Measurements from ENCODE around the gene MBNL3. TPM values are rescaled to one million over a fixed set of nuclear protein-coding genes. Genes with fewer than 3 reads are reported as not detected.

MBNL3 gene
- polyA plus RNA-seq, 1 of the 3 experiments (the other 2 are of a cell fraction) = 0.21 TPM

- no peak for TF ChIP-seq GATA2 (CRISPR knock-in tag; IDR thresholded peaks at IDR 0.05)
- TF ChIP-seq JUND (IDR thresholded peaks at IDR 0.05) = no peak
- no peak for TF ChIP-seq CTCF (IDR thresholded peaks at IDR 0.05)
- TF ChIP-seq SIN3A (IDR thresholded peaks at IDR 0.05; ENCODE audit: borderline replicate concordance, low read depth, low read length) = no peak
Measured at GRCh38 chrX:132443196-132444135, 45.4 kb downstream of the MBNL3 start (continued).

GRCh38 chrX:132442691-132443090 lies 46.1 kb downstream of the MBNL3 start:
- H3K9ac ChIP-seq = no peak overlapping the region
- no peaks in the 10 kb centered on the region for H3K4me1 ChIP-seq (ENCODE audit: control insufficient read depth in 1 of 2, insufficient read depth in 2 of 2, low read depth in 1 of 2, low read length in 1 of 2)
- no peak overlapping the region for H3K4me2 ChIP-seq
- no peak overlapping the region for H3K4me3 ChIP-seq (ENCODE audit: low read depth in 2 of 2, low read length in 1 of 2)
- no peaks in the 10 kb centered on the region for H3K36me3 ChIP-seq (replicated peaks in 1 of 2; ENCODE audit: control insufficient read depth in 1 of 2, insufficient read depth in 2 of 2, low read length in 1 of 2)
- no peaks in the 10 kb centered on the region for H4K20me1 ChIP-seq (ENCODE audit: insufficient read depth)
- ChIA-PET POLR2A (no interaction called here), CTCF (no interaction called here)
- DNase-seq = no peak
- H3K79me2 ChIP-seq (ENCODE audit: insufficient read depth) = no peaks in the 10 kb centered on the region
- H3K9me3 ChIP-seq = no peaks in the 10 kb centered on the region
- no peak overlapping the region for H3K27ac ChIP-seq (ENCODE audit: low read depth in 2 of 2, low read length in 1 of 2)
- no peak for TF ChIP-seq USF1 (IDR thresholded peaks at IDR 0.05; ENCODE audit: borderline replicate concordance, low read depth)
- TF ChIP-seq SIN3A (IDR thresholded peaks at IDR 0.05; ENCODE audit: borderline replicate concordance, low read depth, low read length) = no peak
- no peak for TF ChIP-seq MEF2A (IDR thresholded peaks at IDR 0.05; ENCODE audit: borderline replicate concordance, low read depth)
- no peak for TF ChIP-seq CTCF (IDR thresholded peaks at IDR 0.05)
- TF ChIP-seq POLR2AphosphoS5 (IDR thresholded peaks at IDR 0.05; ENCODE audit: low read depth, low read length) = no peak
- no peak for TF ChIP-seq NFIC (IDR thresholded peaks at IDR 0.05; ENCODE audit: borderline replicate concordance)
- TF ChIP-seq IRF3 (IDR thresholded peaks at IDR 0.05; ENCODE audit: low read depth, low read length) = no peak
- no peak for TF ChIP-seq SMC3 (IDR thresholded peaks at IDR 0.05; ENCODE audit: low read depth, low read length)
- no peak for TF ChIP-seq TAF1 (IDR thresholded peaks at IDR 0.05; ENCODE audit: borderline replicate concordance, low read depth, low read length)
- TF ChIP-seq RCOR1 (IDR thresholded peaks at IDR 0.05; ENCODE audit: low read length) = no peak
- TF ChIP-seq NRF1 (IDR thresholded peaks at IDR 0.05; ENCODE audit: low read depth, low read length) = no peak
- TF ChIP-seq REST (IDR thresholded peaks at IDR 0.05; ENCODE audit: low read depth, low read length) = no peak
- no peak for TF ChIP-seq FOXJ3 (CRISPR knock-in tag; IDR thresholded peaks at IDR 0.05)
- WGBS (ENCODE audit: low lambda C conversion rate) = 50% methylated on average over 2 of the region's 2 CpGs
- H3K9me2 ChIP-seq = no peaks in the 10 kb centered on the region
- no peak overlapping the region for H2AFZ ChIP-seq (ENCODE audit: low read depth)
- H3K27me3 ChIP-seq (ENCODE audit: insufficient read depth) = no peaks in the 10 kb centered on the region
- H3F3A ChIP-seq (replicated peaks; ENCODE audit: insufficient read depth) = no peaks in the 10 kb centered on the region
